GM19468 (cell line): ENCODE measurements around the gene SHMT1.

Experiments used
- ATAC-seq: cut with Tn5 transposase; IDR thresholded peaks from one replicate; pipeline ENCODE4 v1.9.1; 2021; ENCODE audit warnings: mild to moderate bottlenecking, moderate library complexity, moderate number of reproducible peaks; ENCODE audit not compliant: unreplicated experiment; ENCODE audit errors: extremely low read depth

The SHMT1 gene

GRCh38 chr17:18328643-18329204 is 34.6 kb downstream of the SHMT1 start:
- ATAC-seq, result no peak

GRCh38 chr17:18327556-18327955 is 35.8 kb downstream of the SHMT1 start:
- ATAC-seq, result no peak

GRCh38 chr17:18327093-18327492 is 36.3 kb downstream of the SHMT1 start:
- ATAC-seq, result no peak

GRCh38 chr17:18326572-18326971 is 36.8 kb downstream of the SHMT1 start:
- no peak for ATAC-seq

GRCh38 chr17:18326039-18326438 is 37.3 kb downstream of the SHMT1 start:
- no peak for ATAC-seq

GRCh38 chr17:18324140-18325050 is 39.0 kb downstream of the SHMT1 start:
- ATAC-seq, result no peak

- no peak for ATAC-seq
These were observed 39.7 kb downstream of the SHMT1 start for GRCh38 chr17:18323507-18324139.

- no peak for ATAC-seq
These were observed 40.3 kb downstream of the SHMT1 start for GRCh38 chr17:18323007-18323406.

- ATAC-seq, result no peak
These were observed 40.8 kb downstream of the SHMT1 start for GRCh38 chr17:18322522-18322921.

GRCh38 chr17:18321309-18321708 is 42.0 kb downstream of the SHMT1 start:
- no peak for ATAC-seq

GRCh38 chr17:18320301-18320700 is 43.0 kb downstream of the SHMT1 start:
- ATAC-seq, result no peak

GRCh38 chr17:18319604-18320256 is 43.6 kb downstream of the SHMT1 start:
- no peak for ATAC-seq

- no peak for ATAC-seq
These were observed 44.4 kb downstream of the SHMT1 start for GRCh38 chr17:18318771-18319450.

GRCh38 chr17:18318117-18318516 is 45.2 kb downstream of the SHMT1 start:
- no peak for ATAC-seq

- ATAC-seq, result no peak
These were observed 47.4 kb downstream of the SHMT1 start for GRCh38 chr17:18315961-18316360.

- ATAC-seq, result no peak
These were observed 47.8 kb downstream of the SHMT1 start for GRCh38 chr17:18315562-18315922.

- ATAC-seq, result peak; percentile 50
These were observed 48.4 kb downstream of the SHMT1 start, which contains the start of the genes SMCR8 and TOP3A for GRCh38 chr17:18314731-18315561. Gene SMCR8, plus strand, starts transcription at chr17:18315293. Its CDS starts 497 bp downstream, at chr17:18315790. Gene TOP3A, minus strand, starts transcription at chr17:18314994. Its CDS starts 216 bp downstream, at chr17:18314778.

GRCh38 chr17:18314059-18314730 is 49.2 kb downstream of the SHMT1 start:
- ATAC-seq, result no peak

GRCh38 chr17:18309202-18309601 is 54.1 kb downstream of the SHMT1 start:
- ATAC-seq, result no peak
